C4-2B (cell line): ENCODE data around the gene BCLAF3.

Experiments used
- CTCF ChIP-seq: fragments of 450-650 bp; conservative IDR thresholded peaks from 2 replicates; pipeline ENCODE4 v1.5.1; 2017; ENCODE audit warnings: mild to moderate bottlenecking
- ZFX ChIP-seq: fragments of 450-650 bp; IDR thresholded peaks from 2 replicates; pipeline ENCODE4 v1.6.1; 2017

GRCh38 chrX:19986531-19986930, 4.3 kb downstream of the BCLAF3 start:
- TF ChIP-seq CTCF (no peak), ZFX (no peak)
